GM19240 (cell line): ENCODE data around the gene CFAP54.

Experiments used
- DNase-seq: peaks from one replicate; pipeline ENCODE4 v3.0.0; 2011; ENCODE audit warnings: low spot score; ENCODE audit not compliant: insufficient read length

The CFAP54 gene

DNA sequence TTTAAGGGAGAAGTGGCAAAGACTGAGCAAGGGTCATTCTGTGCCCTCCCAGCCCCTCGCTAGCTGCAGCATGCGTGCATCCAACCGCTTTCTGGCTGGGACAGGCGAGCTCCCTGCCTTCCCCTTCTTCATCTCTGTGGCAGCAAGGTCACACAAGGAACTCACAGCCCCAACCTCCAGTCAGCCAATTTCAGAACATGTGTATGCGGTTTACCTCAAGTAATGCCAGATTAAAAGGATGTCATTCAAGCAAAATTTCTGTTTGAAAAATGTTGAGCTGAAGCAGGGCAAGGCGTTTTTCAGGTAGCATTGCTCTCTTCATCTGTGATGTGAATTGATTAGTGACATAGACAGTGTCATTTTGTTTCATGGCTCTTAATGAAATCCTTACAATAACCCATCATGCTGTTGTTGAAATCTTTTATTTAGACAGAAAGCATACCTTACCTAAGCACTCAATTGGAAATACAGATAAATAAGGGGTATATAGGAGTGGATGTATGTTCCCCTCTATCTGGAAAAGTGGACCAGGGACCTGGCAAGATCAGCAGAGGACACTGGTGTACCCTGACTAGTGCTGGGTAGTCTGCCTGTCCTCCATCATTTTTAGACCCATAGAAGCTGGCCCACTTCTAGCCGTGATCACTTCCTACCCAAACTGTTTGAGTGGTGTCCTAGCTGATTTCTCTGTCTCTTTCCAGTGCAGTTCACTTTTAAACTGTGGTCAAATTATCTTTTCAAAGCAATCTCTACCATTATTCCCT lies 334.9 kb downstream of the CFAP54 start:
- DNase-seq, result no peak

DNA sequence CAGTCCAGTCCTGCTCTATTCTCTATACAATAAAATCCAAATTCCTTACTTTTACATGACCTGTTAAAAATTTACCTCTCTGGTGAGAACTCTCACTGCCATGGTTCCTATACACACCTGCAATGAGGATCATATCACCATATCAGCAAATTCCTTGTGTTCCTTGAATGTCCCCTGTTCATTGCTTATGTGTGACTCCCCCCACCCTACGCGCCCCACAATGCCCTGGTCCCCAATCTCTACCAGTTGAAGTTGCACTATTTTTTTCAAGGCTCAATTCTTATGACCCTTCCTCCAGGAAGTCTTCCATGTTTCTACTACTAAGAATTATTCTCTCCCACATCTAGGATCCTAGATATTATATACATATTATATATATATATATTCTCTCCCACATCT lies 335.5 kb downstream of the CFAP54 start:
- DNase-seq, result no peak

DNA sequence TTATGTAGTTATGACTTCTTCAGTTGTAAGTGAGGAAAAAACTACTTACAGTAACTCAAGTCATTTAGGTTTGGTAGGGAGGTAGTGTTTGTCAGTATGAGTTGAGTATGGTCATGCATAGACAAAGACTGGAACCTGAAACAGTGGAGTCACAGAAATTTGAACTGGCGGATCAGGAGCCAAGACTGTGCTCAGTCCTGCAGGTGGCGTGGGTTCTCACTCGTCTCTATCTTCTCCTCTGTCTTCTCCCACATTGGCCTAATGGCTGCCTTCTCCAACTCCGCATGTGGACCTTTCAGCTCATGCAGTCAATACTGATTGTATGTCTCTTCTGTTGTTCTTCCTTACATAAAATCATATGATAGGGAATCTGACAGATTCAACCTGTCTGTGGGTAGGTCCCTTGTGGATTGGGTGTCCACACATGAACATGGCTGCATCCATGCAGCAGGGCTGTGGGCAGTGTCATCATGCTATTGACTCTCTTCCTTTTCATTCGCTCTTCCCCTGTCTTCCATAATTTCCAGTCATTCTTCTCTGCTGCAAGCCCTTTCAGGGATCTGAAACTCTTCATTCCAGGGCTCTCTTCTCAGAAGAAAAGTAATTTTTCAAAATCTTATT lies 338.9 kb downstream of the CFAP54 start:
- DNase-seq, result no peak

DNA sequence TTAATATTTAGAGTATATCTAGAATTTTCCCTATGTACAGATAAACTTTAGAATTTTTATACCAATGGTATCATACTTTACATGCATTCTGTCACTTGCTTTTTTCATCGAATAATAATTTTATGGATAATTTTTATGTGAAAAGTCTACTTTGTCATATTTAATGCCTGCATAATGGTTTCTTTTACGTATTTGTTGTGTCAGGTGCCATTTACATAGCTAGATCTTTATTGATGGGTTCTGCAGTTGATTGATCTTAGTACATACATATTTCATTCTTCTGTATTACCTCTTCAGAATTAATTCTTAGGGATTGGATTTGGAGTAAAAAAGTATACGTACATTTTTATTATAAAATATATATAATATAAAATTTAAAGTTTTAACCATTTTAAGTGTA lies 340.0 kb downstream of the CFAP54 start:
- DNase-seq, result no peak

DNA sequence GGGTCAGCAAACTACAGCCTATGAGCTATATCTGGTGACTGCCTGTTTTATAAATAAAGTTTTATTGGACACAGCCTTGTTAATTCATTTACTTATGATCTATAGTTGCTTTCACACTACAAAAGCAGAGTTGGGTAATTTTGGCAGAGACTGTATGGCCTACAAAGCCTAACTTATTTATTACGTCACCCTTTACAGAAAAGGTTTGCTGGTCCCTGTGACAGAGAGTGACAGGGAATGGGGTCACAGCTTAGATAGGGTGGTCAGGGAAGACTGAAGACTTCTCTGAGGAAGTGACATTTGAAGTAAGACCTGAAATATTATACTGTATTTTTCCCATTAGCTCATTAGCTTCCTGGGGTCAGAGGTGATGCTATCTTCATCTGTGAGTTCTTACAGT lies 342.0 kb downstream of the CFAP54 start:
- no peak for DNase-seq

DNA sequence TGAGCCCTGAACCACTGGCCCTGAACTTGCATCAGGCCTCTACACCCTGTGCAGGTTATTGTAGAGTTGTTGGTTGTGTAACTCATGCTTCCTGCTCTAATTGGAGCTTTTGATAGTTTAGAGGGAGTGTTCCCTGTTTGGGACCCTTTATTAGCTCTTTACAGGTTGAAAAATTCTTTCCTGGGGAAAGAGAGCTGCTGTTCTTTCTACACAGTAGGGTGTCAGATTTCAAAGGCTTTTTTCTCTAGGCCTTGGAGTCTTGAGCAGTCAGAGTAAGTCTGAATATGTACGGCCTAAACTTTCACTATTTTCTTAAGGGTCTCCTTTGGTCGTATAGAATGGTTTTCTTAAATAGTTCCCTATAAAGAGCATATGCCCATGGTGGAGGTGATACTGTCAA lies 356.9 kb downstream of the CFAP54 start:
- DNase-seq, result no peak

DNA sequence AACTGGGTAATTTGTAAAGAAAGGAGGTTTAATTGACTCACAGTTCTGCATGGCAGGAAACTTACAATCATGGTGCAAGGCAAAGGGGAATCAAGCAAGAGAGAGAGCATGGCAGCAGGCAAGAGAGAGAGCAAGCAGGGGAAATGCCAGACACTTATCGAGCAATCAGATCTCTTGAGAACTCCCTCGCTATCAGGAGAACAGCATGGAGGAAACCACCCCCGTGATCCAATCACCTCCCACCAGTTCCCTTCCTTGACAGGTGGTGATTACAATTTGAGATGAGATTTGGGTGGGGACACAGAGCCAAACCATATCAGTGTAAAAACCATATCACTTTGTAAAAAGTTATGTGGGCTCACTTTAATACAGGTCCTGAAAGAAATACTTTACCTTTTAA lies 361.3 kb downstream of the CFAP54 start:
- no peak for DNase-seq

DNA sequence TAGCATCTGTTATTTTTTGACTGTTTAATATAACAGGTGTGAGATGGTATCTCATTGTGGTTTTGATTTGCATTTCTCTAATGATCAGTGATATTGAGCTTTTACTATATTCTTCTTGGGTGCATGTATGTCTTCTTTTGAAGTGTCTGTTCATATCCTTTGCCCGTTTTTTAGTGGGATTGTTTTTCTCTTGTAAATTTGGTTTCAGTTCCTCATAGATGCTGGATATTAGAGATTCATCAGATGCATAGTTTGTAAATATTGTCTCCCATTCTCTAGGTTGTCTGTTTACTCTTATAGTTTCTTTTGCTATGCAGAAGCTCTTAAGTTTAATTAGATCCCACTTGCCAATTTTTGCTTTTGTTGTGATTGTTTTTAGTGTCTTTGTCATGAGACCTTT lies 368.8 kb downstream of the CFAP54 start:
- no peak for DNase-seq

DNA sequence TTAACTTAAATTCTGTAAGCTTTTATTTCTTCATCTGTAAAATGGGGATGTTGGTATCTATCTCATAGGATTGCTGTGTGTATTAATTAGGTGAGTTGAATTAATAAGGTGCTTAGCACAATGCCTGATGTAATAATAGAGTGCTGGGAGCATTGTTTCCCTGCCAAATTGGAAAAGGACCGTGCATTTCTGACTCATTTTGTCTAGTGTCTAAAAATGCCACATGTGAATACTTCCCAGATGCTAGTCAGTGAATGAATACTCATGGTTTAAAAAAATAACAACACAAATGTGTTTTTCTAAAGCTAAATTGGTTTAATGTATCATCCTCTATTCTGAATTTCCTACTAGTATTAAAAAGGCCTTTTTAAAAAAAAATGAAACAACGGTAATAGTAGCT lies 372.3 kb downstream of the CFAP54 start:
- no peak for DNase-seq

DNA sequence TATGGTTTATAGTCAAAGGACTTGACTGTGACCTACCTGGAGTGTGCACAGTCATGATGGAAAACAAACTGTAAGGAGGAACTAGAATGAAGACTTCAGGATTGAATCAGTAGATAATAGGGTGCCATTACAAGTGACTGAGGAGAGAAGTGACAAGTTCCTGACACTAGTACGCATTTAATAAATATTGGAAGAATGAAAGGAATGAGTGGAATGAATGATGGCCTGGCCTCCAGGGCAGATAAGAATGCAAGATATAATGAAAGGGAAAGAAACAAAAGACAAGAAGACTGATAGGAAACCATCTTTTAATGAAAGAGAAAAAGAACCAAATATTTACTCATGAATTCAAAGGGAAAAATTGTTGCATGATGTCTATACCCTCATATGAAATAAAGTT lies 372.9 kb downstream of the CFAP54 start:
- no peak for DNase-seq

DNA sequence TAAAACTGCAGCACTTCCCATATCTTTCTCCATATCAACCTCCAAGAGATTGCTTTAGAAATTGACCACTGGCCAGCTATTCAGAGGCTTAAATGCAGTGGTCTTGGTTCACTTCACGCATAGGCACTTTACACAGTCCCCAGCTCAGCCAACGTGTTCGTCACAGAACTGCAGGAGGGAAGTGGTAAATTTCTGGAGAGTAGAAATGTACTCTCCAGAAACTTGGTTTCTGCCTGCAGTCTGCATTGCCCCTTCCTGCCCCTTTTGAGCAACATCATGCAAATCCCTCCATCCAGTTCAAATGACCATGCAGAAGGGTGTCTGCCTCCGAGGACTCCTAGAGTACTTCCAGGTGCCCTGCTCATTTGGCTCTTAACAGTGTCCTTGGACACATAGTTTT lies 375.0 kb downstream of the CFAP54 start:
- no peak for DNase-seq

DNA sequence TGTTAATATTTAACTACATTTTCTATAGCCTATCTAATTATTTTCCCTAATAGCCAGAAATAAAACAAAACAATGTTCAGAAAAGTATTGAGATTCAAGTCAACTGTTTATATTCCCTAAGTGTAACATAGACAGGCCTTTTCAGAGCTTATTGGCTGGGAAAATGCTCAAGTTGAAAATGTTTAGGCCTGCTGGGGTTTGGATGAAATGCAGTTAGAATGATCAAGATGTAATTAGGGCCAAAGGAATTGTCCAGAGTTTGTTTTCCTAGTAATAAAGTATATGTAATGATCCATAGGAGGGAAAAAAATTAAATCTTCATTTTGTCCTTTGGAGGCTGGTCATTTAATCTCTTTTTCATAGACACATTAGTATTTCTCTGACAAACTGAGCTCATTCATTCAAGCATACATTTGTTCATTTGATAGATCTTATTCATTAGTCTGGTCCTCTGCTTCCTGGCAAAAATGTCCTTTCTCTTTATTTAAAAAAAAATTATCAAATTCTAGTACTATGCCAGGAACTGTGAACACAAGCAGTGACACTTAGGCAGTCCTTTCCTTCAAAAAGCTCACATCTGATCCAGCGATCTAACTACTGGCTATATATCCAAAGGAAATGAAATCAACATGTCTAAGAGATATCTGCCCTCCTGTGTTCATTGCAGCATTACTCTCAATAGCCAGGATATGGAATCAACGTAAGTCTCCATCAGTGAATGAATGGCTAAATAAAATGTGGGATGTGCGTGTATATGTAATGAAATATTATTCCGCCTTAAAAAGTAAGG lies 377.6 kb downstream of the CFAP54 start:
- no peak for DNase-seq

DNA sequence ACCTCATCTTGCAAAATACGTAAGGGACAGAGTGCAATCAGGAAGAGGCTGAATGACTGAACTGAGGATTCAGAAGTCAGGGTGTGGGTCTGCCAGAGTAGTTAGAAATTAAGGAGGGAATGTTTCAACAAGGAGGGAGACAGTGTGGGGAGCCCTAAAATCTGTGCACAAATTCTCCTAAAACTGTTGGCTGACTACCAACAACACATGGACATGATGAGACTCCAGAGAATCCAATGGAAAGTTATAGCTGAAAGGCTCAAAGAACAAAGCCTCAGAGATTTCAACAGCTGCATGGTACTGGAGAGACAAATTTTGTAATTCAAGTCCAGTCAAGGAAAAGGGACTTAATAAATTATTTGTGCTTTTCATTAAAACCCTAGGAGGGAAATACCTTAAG lies 381.6 kb downstream of the CFAP54 start:
- no peak for DNase-seq

DNA sequence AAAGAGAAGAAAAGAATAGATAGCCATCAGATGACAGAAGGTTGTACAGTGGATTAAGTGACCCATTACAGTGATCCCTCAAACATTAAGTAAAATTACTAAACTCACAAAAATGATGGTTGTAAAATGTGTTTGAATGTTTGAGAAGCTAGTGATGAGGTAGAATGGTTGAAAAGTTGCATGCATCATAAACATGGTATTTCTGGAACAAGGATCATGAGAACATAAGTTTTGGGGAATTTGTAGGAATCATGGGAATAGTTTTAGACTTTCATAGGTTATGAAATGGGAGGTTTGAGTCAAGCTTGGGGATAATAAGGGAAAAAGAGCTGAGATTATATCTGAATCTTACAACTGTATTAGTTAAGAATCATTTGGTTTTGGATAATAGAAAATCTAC lies 383.6 kb downstream of the CFAP54 start:
- DNase-seq, result no peak

DNA sequence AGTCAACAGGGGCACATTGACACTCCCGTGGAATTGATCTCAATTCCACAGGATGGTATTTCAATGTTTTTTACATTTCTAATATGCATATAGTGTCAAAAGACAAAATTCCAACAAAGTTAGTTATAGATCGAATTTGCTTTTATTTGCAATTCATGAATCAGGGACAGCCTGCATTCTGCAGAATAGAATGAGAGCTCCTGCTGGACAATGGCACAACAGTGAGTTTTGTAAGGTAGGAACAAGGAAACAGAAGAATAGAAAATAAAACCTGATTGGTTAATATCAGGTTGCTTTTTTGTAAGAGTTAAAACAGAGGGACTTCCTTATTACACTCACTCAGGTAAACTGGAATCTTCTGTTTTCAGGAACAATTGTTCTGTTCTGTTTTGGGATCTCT lies 384.8 kb downstream of the CFAP54 start:
- DNase-seq, result no peak

DNA sequence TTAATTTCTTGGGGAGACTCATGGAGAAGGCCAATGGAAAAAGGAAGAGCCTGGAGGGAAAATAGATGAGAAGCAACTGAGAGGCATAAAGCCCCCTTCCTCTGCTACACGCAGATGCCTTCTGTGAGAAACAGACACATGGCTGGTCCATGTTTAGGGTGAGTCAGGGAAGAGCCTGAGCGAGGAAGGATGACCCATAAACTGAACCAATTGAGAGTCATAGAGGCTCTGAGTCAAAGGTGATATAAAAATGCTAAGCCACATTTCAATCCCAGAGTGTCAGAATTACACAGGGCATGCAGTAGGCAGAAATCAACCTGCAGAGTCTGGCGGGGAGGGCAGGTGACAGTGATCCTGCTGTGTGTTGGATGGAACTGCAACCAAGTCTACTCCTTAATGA lies 387.6 kb downstream of the CFAP54 start:
- no peak for DNase-seq

DNA sequence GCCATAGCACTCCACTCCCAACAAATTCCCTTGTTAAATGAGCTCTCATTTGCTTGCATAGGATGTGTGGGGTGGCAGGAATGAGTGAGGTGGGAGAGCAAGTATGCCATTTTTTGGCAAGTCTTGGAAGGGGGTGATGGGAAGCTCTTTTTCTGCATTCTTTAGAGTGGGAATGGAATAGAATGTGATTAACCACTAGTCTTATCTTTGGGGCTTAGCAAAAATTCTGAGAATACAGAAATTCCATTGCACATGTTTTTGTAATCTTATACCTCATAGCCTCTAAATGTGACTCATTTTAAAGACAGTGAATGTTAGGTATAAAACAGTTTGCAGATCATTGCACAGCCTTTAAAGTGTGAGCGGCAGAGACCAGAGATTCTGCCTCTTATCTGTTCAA lies 389.3 kb downstream of the CFAP54 start:
- no peak for DNase-seq

DNA sequence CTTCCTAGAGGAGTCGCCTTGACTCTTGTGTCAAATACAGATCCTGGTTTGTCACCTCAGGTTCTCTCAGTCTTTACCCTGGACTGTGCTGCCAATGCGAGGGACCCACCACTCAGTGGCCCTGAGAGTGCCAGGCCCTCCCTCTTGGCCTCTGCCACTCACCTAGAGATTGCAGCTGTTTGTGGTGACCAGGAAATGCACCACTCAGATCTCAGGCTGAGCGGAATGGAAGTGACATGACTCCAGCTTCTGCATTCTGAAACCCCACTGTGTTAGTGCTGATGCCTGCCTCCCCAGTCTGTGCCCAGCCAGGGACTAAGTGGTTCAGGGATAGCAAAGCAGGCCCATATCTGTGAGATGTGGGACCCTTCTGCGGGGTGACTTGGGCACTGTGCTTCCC lies 389.9 kb downstream of the CFAP54 start:
- no peak for DNase-seq

DNA sequence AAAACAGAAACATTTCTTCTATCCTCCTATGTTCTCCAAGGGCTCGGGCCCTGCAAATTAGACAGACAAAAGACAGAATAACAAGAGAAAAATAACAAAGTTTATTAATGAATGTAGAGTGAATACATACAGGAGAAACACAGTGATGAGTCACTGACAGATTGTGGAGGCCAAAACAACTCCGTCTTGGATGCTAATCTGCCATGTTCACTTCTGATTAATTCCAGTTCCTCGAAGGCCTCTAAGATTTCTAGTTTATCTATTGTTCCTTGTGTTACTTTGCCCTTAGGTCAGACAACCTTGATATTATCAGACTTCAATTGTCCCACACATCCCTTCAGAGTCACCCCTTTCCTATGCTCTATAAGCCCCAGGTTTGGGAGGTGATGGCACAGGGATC lies 390.8 kb downstream of the CFAP54 start:
- no peak for DNase-seq

DNA sequence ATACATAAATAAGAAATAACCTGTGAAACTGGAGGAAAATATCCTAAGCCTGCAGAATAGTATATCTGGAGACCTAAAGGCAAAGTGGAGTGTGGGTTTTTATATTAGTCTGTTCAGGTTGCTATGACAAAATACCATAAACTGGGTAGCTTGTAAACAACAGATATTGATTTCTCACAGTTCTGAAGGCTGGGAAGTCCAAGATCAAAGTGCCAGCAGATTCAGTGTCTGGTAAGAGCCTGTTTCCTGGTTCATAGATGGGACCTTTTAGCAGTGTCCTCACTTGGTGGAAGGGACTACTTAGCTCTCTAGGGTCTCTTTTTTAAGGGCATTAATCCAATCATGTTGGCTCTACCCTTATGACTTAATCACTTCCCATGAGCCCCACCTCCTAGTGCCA lies 392.2 kb downstream of the CFAP54 start:
- no peak for DNase-seq

DNA sequence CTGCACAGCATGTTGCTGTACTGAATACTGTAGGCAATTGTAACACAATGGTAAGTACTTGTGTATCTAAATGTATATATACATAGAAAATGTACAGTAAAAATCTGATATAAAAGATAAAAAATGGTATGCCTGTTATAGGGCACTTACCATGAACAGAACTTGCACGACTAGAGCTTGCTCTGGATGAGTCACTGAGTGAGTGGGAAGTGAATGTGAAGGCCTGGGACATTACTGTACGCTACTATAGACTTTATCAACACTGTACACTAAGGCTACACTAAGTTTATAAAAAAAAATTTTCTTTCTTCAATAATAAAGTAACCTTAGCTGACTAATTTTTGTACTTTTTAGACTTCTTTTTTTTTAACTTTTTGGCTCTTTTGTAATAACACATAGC lies 393.5 kb downstream of the CFAP54 start:
- no peak for DNase-seq

DNA sequence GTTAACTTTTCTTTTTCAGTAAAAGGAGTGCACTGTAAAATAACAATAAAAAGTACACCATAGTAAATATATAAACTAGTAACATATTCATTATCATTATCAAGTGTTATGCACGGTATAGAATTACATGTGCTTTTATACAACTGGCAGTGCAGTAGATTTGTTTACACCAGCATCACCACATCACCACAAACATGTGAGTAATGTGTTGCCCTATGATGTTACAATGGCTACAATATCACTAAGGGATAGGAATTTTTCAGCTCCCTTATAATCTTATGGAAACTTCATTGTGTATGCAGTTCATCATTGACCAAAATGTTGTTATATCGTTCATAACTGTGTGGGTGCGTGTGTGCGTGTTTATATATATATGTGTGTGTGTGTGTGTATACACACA lies 394.2 kb downstream of the CFAP54 start:
- no peak for DNase-seq
